ENCODE measurements around the gene STS. TPM values are rescaled to one million over a fixed set of nuclear protein-coding genes. Genes with fewer than 3 reads are reported as not detected.

STS gene
- total RNA-seq: 7.1 and 9.4 TPM in 2 replicates

GRCh38 chrX:7147413-7147977 lies at the start of gene STS:
Gene STS, plus strand, starts transcription at chrX:7147712. Its CDS starts 105,488 bp downstream, at chrX:7253200.

DNA sequence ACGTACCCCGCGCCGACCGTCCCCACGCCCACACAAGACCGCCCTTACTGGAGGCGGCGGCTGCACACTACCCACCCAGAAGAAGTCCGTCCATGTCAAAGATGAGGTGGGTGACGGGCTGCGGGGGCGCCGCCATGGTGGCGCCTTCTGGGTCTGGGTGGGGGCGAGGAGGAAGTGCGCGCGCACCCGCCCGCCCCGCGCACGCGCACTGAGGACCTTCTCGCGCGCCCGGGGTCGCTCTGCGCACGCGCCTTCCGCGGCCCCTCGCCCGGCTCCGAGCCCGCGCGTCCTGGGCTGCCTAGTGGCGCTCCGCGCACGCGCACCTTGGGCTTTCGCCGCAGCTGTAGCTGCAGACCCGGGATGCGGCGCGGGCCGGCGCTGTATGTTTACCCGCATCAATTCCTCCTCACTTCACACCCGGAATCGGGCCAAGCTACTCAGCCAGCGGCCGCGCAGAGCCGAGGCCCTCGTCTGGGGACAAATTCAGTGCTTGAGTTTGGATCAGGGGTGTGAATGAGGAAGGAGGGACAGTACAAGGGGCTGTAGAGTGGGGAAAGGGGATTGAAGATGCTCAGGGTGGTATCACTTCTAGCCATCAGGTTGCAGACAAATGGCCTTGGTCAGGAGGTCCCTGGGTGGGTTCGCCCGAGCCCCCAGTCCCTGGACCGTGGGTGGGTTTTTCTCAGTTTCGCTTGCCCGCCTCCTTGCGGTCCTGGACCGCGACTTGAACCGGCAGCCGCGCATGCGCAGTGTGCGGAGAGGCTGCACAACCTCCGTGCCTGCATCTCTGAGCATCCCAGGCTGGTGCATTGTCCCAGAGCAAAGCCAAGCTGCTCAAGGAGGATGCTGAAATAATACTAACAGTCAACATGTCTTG lies 704 bp downstream of the STS start, which contains the start of gene PUDP:
Gene PUDP (minus strand): TSS at position 176 of the 877 bp plus-strand sequence. CDS start 40 bp downstream, at position 136.

Other genes with a start within 250 kb of the STS start
- gene PUDP, start 441 bp downstream of the STS start, total RNA-seq: 27.0 and 28.7 TPM in 2 replicates

Measured in mammary microvascular endothelial cell (primary cell).